GM21737 (cell line): ENCODE results near the gene TNFSF8.
A peak's percentile ranks its signal among the peaks of the same experiment; 100 is the strongest.

Experiments
- ATAC-seq: cut with Tn5 transposase; IDR thresholded peaks from one replicate; pipeline ENCODE4 v1.9.1; 2021; ENCODE audit warnings: mild to moderate bottlenecking, moderate library complexity; ENCODE audit not compliant: unreplicated experiment

Gene TNFSF8

DNA sequence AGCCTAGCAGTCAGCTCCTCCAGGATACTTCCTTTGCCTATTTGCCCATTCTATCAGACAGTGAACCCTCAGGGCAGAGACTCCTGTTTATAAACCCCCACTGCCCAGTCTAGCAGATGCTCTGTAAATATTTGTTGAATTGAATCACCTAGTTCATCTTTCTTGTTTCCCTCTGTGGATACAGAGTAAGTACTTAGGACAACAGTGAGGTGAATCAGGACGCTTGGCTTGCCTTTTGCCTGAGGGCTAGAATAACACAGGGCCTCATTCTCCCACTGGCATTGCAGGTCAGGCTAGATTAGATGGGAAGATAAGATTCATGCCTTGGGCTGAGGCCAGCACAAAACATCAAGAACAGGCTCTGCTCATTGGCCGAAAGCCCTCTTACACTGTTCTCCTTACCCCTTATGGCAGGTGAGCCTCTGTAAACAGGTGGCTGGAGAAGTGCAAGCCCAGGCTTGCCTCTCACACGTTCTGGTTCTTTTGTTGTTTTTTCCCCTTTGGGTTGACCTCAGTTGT, 22.2 kb downstream of the TNFSF8 start:
- no peak for ATAC-seq

DNA sequence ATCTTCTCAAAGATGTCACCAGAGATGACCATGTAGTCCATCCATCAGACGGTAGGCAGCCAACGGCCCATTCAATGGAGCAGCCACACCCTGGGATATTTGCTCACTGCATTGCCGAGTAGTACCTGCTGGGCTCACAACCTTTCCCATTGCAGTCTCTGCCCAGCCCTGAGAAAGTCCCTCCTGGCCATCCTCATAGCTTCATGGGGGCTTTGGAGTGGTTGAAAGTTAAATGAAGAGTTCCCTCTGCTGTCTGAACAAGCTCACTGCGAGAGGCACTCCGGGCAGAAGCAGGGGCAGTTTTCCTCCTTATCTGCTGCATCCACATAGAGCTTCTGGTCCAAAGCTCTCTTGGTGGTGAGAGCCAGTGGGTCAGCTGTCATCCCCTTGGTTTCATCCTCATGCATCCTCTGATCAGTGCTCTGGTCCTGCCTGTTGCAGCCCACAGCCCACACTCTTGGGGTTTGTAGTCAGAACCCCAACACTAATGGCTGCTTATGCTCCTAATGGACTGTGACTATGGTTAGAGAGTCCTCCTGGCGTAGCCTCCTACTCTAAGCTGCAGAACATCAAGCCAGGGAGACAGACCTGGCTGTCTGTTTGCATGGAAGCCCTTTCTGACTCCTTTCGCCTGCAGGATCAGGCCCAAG, 23.3 kb downstream of the TNFSF8 start:
- no peak for ATAC-seq

DNA sequence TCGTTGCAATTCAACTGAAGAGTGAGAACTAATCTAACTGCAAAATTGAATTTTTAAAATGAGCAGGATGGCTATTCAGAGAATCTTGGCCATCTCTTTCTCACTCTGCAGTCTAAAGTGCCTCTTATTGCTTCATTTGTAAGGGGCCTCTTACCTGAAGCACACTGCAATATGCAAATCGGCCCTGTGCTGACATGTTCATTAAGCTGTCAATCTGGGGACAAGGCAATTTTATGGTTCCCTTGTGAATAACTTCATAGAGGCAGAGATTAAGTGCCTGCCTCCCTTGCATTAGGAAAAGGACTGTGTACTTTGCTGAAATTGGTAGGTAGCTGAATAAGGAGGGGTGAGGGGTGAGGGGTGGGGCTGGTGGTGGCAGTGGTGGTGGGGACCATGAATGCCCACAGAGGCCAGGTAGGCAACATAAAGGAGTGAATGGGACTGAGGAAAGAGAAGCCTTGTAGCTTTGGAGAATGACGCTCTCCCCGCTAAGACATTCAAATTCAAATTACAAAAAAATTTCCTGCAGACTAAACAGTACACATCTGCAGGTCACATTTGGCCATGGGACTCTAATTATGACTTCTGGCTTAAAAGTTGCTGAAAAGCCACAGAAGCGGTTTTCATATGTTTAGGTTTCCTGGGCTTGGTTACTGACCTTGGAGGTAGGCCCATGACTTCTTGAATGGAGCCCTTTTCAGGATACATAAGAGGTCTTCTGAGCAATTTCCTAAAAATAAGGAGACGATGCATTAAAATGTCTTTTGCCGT, 25.0 kb downstream of the TNFSF8 start:
- ATAC-seq: no peak

GRCh38 chr9:114902786-114903524, 27.4 kb downstream of the TNFSF8 start:
- no peak for ATAC-seq

DNA sequence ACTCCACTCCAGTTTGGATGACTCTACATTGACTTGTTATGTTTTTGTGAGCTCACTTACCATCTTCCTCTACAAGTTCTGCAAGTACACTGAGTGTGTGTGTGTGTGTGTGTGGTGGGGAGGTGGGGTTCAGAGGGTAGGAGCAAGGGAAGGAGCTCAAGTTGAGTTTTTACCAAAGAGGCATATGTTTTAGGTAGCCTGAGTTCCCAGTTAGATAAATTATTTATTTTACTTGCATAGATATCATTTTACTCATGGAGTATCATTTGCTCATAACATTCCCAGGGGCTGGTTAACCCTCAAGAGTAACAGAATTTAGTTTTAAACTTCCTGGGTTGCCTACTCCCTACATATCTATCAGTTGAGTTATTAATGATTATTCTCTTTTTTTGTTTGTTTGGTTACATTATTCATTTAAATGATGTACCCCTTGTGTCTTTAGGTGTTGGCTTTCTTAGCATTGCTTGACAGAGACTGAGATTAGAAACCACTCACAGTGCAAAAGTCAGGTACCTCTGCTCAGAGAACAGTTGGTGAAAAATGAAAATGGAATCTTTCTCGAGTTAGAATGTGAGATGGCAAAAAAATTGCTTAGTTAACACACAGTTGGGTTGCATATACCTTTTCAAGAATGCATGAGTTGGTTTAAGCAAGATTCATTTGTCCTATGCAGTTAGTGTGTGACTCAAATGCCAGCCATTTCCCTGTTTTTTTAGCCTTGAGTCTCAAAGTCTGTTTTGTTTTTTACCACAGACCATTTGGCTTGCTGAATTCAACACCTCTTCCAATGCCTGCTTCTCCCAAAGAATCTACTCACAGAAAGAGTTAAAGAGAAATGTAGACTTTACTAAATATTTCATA, 29.2 kb downstream of the TNFSF8 start:
- no peak for ATAC-seq

GRCh38 chr9:114899995-114900394, 30.4 kb downstream of the TNFSF8 start:
- no peak for ATAC-seq

- ATAC-seq: no peak
Observed at GRCh38 chr9:114899461-114899860, 30.9 kb downstream of the TNFSF8 start.

DNA sequence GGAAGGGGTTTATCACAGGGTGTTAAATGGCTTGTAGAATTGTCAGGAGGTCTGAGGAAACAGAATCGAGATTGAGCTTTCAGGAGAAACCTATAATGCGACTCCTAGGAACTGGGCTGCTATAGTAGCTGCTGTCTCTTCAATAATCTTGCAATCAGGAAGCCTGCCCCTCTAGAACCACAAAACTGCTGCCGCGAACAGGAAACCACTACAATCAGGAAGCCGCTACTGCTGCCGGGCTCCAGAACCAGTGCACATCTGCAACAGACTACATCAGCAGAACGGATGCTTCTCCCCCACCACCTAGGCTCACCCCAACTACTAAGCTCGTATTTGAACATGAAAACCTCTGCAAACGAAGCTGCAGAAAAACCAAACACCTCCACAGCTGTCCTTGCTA, 31.6 kb downstream of the TNFSF8 start:
- peak; percentile 62 for ATAC-seq

DNA sequence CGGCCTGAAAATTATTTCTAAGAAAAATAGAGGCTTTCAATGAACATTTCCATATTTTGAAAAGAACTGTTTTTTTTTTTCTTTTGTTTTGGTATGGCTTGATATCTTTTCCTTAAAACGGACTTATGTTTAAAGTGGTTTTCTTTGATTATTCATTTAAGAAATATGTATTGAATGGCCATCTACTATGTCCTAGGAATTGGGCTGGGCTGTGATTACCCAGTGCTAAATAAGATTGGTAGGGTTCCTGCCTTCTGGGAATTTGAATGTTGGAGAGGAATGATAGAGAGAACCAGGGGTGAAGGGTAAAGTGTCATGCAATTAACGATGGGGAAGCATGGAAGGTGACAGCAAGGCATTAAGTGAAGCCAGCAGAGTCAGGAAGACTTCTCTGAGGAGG, 33.2 kb downstream of the TNFSF8 start:
- no peak for ATAC-seq

GRCh38 chr9:114896344-114896743, 34.0 kb downstream of the TNFSF8 start:
- no peak for ATAC-seq

DNA sequence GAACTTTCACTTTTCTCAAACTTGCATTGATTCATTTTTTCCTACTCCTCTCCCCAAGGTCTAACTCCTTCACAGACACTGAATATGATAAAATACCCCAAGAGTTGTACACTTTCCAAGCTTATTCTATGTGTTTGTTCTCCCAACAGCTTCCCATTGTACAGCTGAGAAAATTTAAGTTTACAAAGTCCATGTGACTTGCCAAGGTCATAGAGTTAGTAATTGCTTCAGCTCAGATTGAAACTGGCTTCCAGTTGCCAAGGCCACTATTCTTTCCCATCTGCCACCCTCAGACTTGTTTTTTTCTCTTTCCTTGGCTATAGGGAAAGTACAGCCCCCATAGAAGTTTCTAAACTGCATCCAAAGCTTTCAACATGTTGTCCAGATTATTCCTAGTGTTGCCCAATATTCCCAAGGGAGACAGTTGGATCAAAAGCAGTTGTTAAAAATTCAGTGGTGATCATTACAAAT, 34.8 kb downstream of the TNFSF8 start:
- no peak for ATAC-seq

- no peak for ATAC-seq
Observed at GRCh38 chr9:114894609-114895433, 35.6 kb downstream of the TNFSF8 start.

- no peak for ATAC-seq
Observed at GRCh38 chr9:114894206-114894605, 36.2 kb downstream of the TNFSF8 start.

- no peak for ATAC-seq
Observed at GRCh38 chr9:114893221-114894010, 37.0 kb downstream of the TNFSF8 start.

DNA sequence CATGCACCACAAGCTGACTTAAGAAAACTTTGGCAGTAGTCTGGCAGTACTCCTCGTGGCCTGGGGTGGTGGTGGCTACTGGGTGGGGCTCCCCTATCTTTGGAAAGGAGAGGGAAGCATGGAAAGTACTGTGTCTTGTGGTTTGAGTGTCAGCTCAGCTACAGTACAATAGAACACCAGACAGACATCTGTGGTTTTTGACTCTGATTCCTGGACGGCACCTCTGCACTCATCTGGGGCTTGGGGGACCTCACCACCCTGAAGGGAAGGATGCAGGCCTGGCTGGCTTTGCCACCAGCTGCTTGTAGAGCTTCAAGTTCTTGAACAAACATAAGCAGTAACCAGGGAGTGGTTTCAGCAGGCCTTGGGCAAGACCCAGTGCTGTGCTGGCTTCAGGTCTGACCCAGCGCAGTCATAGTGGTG, 40.6 kb downstream of the TNFSF8 start:
- no peak for ATAC-seq

DNA sequence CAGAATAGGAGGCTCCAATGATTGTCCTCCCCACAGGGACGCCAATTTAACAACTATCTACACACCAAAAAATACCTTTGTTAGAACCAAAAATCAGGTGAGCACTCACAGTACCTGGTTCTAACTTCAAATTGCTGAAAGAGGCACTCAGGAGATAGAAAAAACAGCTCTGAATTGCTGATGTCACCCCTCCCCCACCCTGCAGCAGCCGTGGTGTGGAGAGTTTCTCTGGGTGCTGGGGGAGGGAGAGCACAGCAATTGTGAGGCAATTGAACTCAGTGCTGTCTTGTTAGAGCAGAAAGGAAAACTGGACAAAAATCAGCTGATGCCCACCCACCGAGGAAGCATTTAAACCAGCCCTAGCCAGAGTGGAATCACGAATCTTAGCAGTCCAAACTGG, 41.8 kb downstream of the TNFSF8 start:
- ATAC-seq: no peak

GRCh38 chr9:114887963-114888362, 42.4 kb downstream of the TNFSF8 start:
- ATAC-seq: no peak

- ATAC-seq: no peak
Observed at GRCh38 chr9:114884787-114885452, 45.5 kb downstream of the TNFSF8 start.
